HG03159 (cell line): Measurements from ENCODE around the gene IL17RB.

ENCODE experiments used
- ATAC-seq: cut with Tn5 transposase; IDR thresholded peaks from one replicate; pipeline ENCODE4 v1.9.1; 2021; ENCODE audit warnings: mild to moderate bottlenecking, moderate library complexity; ENCODE audit not compliant: unreplicated experiment

The IL17RB gene

GRCh38 chr3:53902067-53902466 is 55.7 kb downstream of the IL17RB start:
- no peak for ATAC-seq

GRCh38 chr3:53902711-53903110 is 56.3 kb downstream of the IL17RB start:
- ATAC-seq: no peak

- no peak for ATAC-seq
These were observed 67.0 kb downstream of the IL17RB start for GRCh38 chr3:53913401-53913800.
